ENCODE results near the gene SOX2. TPM values are rescaled to one million over a fixed set of nuclear protein-coding genes. Genes with fewer than 3 reads are reported as not detected.

The SOX2 gene
- total and polyA plus RNA-seq, 2 experiments from 2014 or later, result 2.2 to 3.5 TPM

- Histone ChIP-seq H3K9me2 (replicated peaks; ENCODE audit: insufficient read depth) (no peaks in the 10 kb centered on the region), H3K4me1 (ENCODE audit: insufficient read depth) (peaks cover 20% of the 10 kb centered on the region), H4K20me1 (ENCODE audit: insufficient read depth, poor library complexity, severe bottlenecking) (no peaks in the 10 kb centered on the region), H3K27ac (no peak overlapping the region), H3K79me2 (no peaks in the 10 kb centered on the region), H2AFZ (no peak overlapping the region), H3K4me3 (no peak overlapping the region), H3K36me3 (replicated peaks; ENCODE audit: insufficient read depth, low read depth) (no peaks in the 10 kb centered on the region), H3K9me3 (ENCODE audit: low read depth) (no peaks in the 10 kb centered on the region), H3K27me3 (peaks cover 62% of the 10 kb centered on the region), H3K4me2 (no peak overlapping the region)
- no peak for TF ChIP-seq EZH2phosphoT487 (IDR thresholded peaks at IDR 0.05; ENCODE audit: low read depth, severe bottlenecking, unreplicated experiment)
- no peak for TF ChIP-seq CTCF (IDR thresholded peaks at IDR 0.05; ENCODE audit: poor library complexity)
- DNase-seq (ENCODE audit: low spot score), result no peak
- WGBS (ENCODE audit: low lambda C conversion rate, missing lambda C conversion rate), result 43% methylated on average over 5 of the region's 5 CpGs
Measured at GRCh38 chr3:181730316-181730715, 18.6 kb downstream of the SOX2 start.

DNA sequence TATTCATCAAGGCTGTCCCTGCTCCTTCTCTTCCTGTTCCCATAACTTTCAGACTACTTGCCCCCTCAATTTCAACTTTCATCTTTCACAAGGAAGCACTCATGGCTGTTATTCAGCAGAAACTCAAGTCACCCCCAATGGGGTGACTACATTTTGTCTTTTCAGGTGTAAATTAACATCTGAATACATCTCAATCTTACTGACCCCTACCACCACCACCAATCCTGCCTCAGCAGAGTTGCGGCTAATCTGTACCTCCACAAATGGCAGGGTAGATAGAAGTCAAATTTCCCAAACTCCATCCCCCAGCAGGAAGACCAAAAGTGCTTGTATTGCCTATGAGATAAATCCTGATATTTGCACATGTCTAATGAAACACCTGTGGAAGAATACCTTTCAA, 19.2 kb downstream of the SOX2 start:
- Histone ChIP-seq H3K4me3 (no peak overlapping the region), H3K9me3 (ENCODE audit: low read depth) (no peaks in the 10 kb centered on the region), H3K27ac (no peak overlapping the region), H3K9me2 (replicated peaks; ENCODE audit: insufficient read depth) (no peaks in the 10 kb centered on the region), H3K4me1 (ENCODE audit: insufficient read depth) (peaks cover 17% of the 10 kb centered on the region), H4K20me1 (ENCODE audit: insufficient read depth, poor library complexity, severe bottlenecking) (no peaks in the 10 kb centered on the region), H3K79me2 (no peaks in the 10 kb centered on the region), H3K27me3 (peaks cover 56% of the 10 kb centered on the region), H3K4me2 (no peak overlapping the region), H2AFZ (no peak overlapping the region), H3K36me3 (replicated peaks; ENCODE audit: insufficient read depth, low read depth) (no peaks in the 10 kb centered on the region)
- no peak for DNase-seq (ENCODE audit: low spot score)
- TF ChIP-seq CTCF (IDR thresholded peaks at IDR 0.05; ENCODE audit: poor library complexity), result no peak
- no peak for TF ChIP-seq EZH2phosphoT487 (IDR thresholded peaks at IDR 0.05; ENCODE audit: low read depth, severe bottlenecking, unreplicated experiment)
- TF ChIP-seq EZH2 (IDR thresholded peaks at IDR 0.05; ENCODE audit: borderline replicate concordance), result no peak
- WGBS (ENCODE audit: low lambda C conversion rate, missing lambda C conversion rate), result 74% methylated on average over 1 of the region's 1 CpG

DNA sequence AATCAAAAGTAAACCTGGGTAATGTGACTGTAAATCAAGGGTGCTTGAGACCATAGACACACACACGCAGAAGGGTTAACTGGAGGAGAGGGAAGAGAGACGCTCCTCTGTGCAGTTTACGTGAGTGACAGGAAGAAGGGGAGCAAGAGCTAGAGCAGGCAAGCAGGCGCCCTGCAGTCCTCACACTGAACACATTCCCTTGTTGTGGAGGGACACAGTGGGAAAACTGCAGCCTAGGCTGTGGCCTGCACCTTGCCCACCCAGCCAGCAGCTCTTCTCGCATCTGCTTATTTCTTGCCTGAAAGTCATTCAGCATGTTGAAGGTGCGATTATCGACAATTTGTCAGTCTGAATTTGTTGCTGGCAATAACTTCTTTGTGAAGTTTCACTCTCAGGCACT, 24.2 kb downstream of the SOX2 start:
- no peaks in the 10 kb centered on the region for H4K20me1 ChIP-seq (ENCODE audit: insufficient read depth, poor library complexity, severe bottlenecking)
- H3K9me2 ChIP-seq (replicated peaks; ENCODE audit: insufficient read depth), result no peaks in the 10 kb centered on the region
- H2AFZ ChIP-seq, result no peak overlapping the region
- no peaks in the 10 kb centered on the region for H3K36me3 ChIP-seq (replicated peaks; ENCODE audit: insufficient read depth, low read depth)
- H3K4me3 ChIP-seq, result no peak overlapping the region
- no peaks in the 10 kb centered on the region for H3K4me1 ChIP-seq (ENCODE audit: insufficient read depth)
- no peaks in the 10 kb centered on the region for H3K79me2 ChIP-seq
- no peaks in the 10 kb centered on the region for H3K9me3 ChIP-seq (ENCODE audit: low read depth)
- peaks cover 6% of the 10 kb centered on the region for H3K27me3 ChIP-seq
- WGBS (ENCODE audit: low lambda C conversion rate, missing lambda C conversion rate), result 61% methylated on average over 7 of the region's 7 CpGs
- TF ChIP-seq EZH2 (IDR thresholded peaks at IDR 0.05; ENCODE audit: borderline replicate concordance), result no peak
- TF ChIP-seq EZH2phosphoT487 (IDR thresholded peaks at IDR 0.05; ENCODE audit: low read depth, severe bottlenecking, unreplicated experiment), result no peak
- no peak overlapping the region for H3K27ac ChIP-seq
- no peak for DNase-seq (ENCODE audit: low spot score)
- no peak overlapping the region for H3K4me2 ChIP-seq

DNA sequence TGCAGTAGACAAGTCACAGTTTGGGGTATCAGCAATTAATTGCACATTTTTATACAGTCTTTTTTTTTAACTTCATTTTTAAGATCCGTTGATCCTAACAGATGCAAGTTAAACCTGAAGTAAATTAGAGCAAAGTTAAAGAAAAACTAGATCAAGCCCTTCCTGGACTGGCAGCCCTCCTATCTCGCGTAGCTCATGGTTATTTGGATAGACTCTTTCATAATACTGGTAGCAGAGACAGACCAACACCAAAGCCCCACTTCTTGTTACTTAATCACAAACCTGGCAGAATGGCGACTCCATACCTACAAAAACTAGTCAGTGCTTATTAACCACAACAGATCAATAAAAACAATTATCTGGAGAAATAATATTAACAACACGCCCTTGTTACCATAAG, 26.8 kb downstream of the SOX2 start:
- H4K20me1 ChIP-seq (ENCODE audit: insufficient read depth, poor library complexity, severe bottlenecking), result no peaks in the 10 kb centered on the region
- no peak overlapping the region for H3K4me3 ChIP-seq
- H3K4me1 ChIP-seq (ENCODE audit: insufficient read depth), result no peaks in the 10 kb centered on the region
- H3K36me3 ChIP-seq (replicated peaks; ENCODE audit: insufficient read depth, low read depth), result no peaks in the 10 kb centered on the region
- TF ChIP-seq CTCF (IDR thresholded peaks at IDR 0.05; ENCODE audit: poor library complexity) (no peak), EZH2 (IDR thresholded peaks at IDR 0.05; ENCODE audit: borderline replicate concordance) (no peak), EZH2phosphoT487 (IDR thresholded peaks at IDR 0.05; ENCODE audit: low read depth, severe bottlenecking, unreplicated experiment) (no peak)
- no peaks in the 10 kb centered on the region for H3K9me3 ChIP-seq (ENCODE audit: low read depth)
- no peaks in the 10 kb centered on the region for H3K9me2 ChIP-seq (replicated peaks; ENCODE audit: insufficient read depth)
- H3K4me2 ChIP-seq, result no peak overlapping the region
- H3K27me3 ChIP-seq, result no peaks in the 10 kb centered on the region
- H2AFZ ChIP-seq, result no peak overlapping the region
- no peak for DNase-seq (ENCODE audit: low spot score)
- no peak overlapping the region for H3K27ac ChIP-seq
- H3K79me2 ChIP-seq, result no peaks in the 10 kb centered on the region
- 92% methylated on average over 5 of the region's 5 CpGs for WGBS (ENCODE audit: low lambda C conversion rate, missing lambda C conversion rate)
